Nucleus accumbens (tissue), 56 donors: ENCODE results near the gene TTI1.

Experiments used
- DNase-seq, 56 donors: peaks; one replicate each; lab custom pipeline; 2025; lab: John Stamatoyannopoulos, UW

Gene TTI1

GRCh38 chr20:37941992-37942391 is 91.3 kb downstream of the TTI1 start:
- DNase-seq = no peak

GRCh38 chr20:37941332-37941731 is 91.9 kb downstream of the TTI1 start:
- DNase-seq = no peak

GRCh38 chr20:37940858-37941257 is 92.4 kb downstream of the TTI1 start:
- DNase-seq = no peak

GRCh38 chr20:37939701-37940560 is 93.3 kb downstream of the TTI1 start:
- no peak for DNase-seq

- no peak for DNase-seq
Observed at GRCh38 chr20:37938954-37939353, 94.3 kb downstream of the TTI1 start.

GRCh38 chr20:37938181-37938750 is 95.0 kb downstream of the TTI1 start:
- DNase-seq = no peak

GRCh38 chr20:37937686-37938085 is 95.6 kb downstream of the TTI1 start:
- no peak for DNase-seq

- DNase-seq = no peak
Observed at GRCh38 chr20:37936451-37936850, 96.8 kb downstream of the TTI1 start.

GRCh38 chr20:37936041-37936440 is 97.2 kb downstream of the TTI1 start:
- DNase-seq = no peak

GRCh38 chr20:37935435-37935834 is 97.8 kb downstream of the TTI1 start:
- no peak for DNase-seq

- DNase-seq = no peak
Observed at GRCh38 chr20:37934634-37935375, 98.5 kb downstream of the TTI1 start.

GRCh38 chr20:37933786-37934633 is 99.2 kb downstream of the TTI1 start:
- no peak for DNase-seq
